GM18907 (cell line): ENCODE results near the gene TXNRD2.
"Not testable (repeated sequence)": the region's sequence is repeated elsewhere in the genome, so short reads cannot be mapped to it uniquely, and the experiment has no call there.

Source experiments
- ATAC-seq: cut with Tn5 transposase; IDR thresholded peaks from one replicate; pipeline ENCODE4 v1.9.1; 2021; ENCODE audit warnings: mild to moderate bottlenecking, moderate library complexity; ENCODE audit not compliant: unreplicated experiment

TXNRD2 gene

GRCh38 chr22:19850763-19851109, 90.9 kb downstream of the TXNRD2 start:
- no peak for ATAC-seq

- no peak for ATAC-seq
Observed at GRCh38 chr22:19849835-19850762, 91.5 kb downstream of the TXNRD2 start.

- ATAC-seq = no peak
Observed at GRCh38 chr22:19848298-19849224, 93.1 kb downstream of the TXNRD2 start.

GRCh38 chr22:19847345-19847632, 94.3 kb downstream of the TXNRD2 start:
- ATAC-seq = no peak

GRCh38 chr22:19846620-19847344, 94.8 kb downstream of the TXNRD2 start:
- ATAC-seq = no peak

- no peak for ATAC-seq
Observed at GRCh38 chr22:19845054-19845722, 96.4 kb downstream of the TXNRD2 start.

GRCh38 chr22:19844377-19845053, 97.1 kb downstream of the TXNRD2 start:
- ATAC-seq = no peak

GRCh38 chr22:19843857-19844376, 97.7 kb downstream of the TXNRD2 start:
- no peak for ATAC-seq

GRCh38 chr22:19843107-19843856, 98.3 kb downstream of the TXNRD2 start:
- ATAC-seq = no peak

- ATAC-seq = no peak
Observed at GRCh38 chr22:19842393-19843106, 99.1 kb downstream of the TXNRD2 start.

- no peak for ATAC-seq
Observed at GRCh38 chr22:19841641-19842392, 99.8 kb downstream of the TXNRD2 start.

GRCh38 chr22:19840955-19841640, 100.5 kb downstream of the TXNRD2 start:
- no peak for ATAC-seq

- no peak for ATAC-seq
Observed at GRCh38 chr22:19840059-19840458, 101.6 kb downstream of the TXNRD2 start.

GRCh38 chr22:19837915-19838314, 103.7 kb downstream of the TXNRD2 start:
- no peak for ATAC-seq

- ATAC-seq = no peak
Observed at GRCh38 chr22:19836512-19836911, 105.1 kb downstream of the TXNRD2 start.

GRCh38 chr22:19834599-19834998, 107.0 kb downstream of the TXNRD2 start:
- ATAC-seq = no peak

GRCh38 chr22:19833327-19833726, 108.3 kb downstream of the TXNRD2 start:
- not testable (repeated sequence) for ATAC-seq
